ENCODE measurements around the gene GOLM1.

Gene GOLM1

DNA sequence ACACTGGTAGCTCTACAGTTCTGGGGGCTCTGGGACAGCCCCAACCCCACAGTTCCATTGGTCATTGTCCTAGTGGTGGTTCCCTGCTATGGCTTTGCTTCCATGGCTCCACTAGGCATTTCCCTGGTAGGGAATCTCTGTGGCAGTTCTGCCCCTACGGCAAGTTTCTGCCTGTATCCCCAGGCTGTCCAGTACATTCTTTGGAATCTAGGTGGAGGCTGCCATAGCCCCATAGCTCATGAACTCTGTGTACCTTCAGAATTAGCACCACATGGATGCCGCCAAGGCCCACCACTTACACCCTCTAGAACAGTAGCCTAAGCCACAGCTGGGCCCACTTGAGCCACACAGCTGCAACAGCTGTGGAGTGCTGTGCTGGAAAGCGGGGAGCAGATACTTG, 3.3 kb upstream of the GOLM1 start:
- H3K27me3 ChIP-seq (ENCODE audit: insufficient read depth, insufficient read length) = peaks cover 11% of the 10 kb centered on the region

GRCh38 chr9:86099701-86100364, 475 bp upstream of the GOLM1 start:
- peaks cover 2% of the 10 kb centered on the region for H3K4me1 ChIP-seq (ENCODE audit: insufficient read depth, insufficient read length)
- H3K9me3 ChIP-seq (ENCODE audit: insufficient read depth, low read length) = no peaks in the 10 kb centered on the region
- H3K4me3 ChIP-seq (ENCODE audit: insufficient read length, low read depth) = peak overlapping the region; percentile 79
- H3K9ac ChIP-seq (ENCODE audit: insufficient read length, low read depth) = peak overlapping the region; percentile 87
- no peak for DNase-seq (ENCODE audit: low read depth, low spot score)
- TF ChIP-seq YY1 (IDR thresholded peaks at IDR 0.05; ENCODE audit: insufficient read depth, insufficient read length) = no peak
- no peak for TF ChIP-seq ZNF274 (IDR thresholded peaks at IDR 0.05; ENCODE audit: low read depth, low read length)
- no peak for TF ChIP-seq SUZ12 (IDR thresholded peaks at IDR 0.05; ENCODE audit: extremely low read depth, insufficient read depth, insufficient read length)
- H3K27me3 ChIP-seq (ENCODE audit: insufficient read depth, insufficient read length) = peaks cover 11% of the 10 kb centered on the region
- H3K36me3 ChIP-seq (ENCODE audit: insufficient read depth, insufficient read length, low read length) = peaks cover 3% of the 10 kb centered on the region

More for the DNA sequence above, 3.3 kb upstream of the GOLM1 start:
- TF ChIP-seq YY1 (IDR thresholded peaks at IDR 0.05; ENCODE audit: insufficient read depth, insufficient read length) (no peak), SUZ12 (IDR thresholded peaks at IDR 0.05; ENCODE audit: extremely low read depth, insufficient read depth, insufficient read length) (no peak), ZNF274 (IDR thresholded peaks at IDR 0.05; ENCODE audit: low read depth, low read length) (no peak)
- DNase-seq (ENCODE audit: low read depth, low spot score) = no peak
- H3K36me3 ChIP-seq (ENCODE audit: insufficient read depth, insufficient read length, low read length) = peaks cover under 1% of the 10 kb centered on the region
- no peak overlapping the region for H3K4me3 ChIP-seq (ENCODE audit: insufficient read length, low read depth)
- H3K9me3 ChIP-seq (ENCODE audit: insufficient read depth, low read length) = no peaks in the 10 kb centered on the region
- no peak overlapping the region for H3K9ac ChIP-seq (ENCODE audit: insufficient read length, low read depth)
- no peaks in the 10 kb centered on the region for H3K4me1 ChIP-seq (ENCODE audit: insufficient read depth, insufficient read length)

GRCh38 chr9:86097510-86098224, 1.7 kb downstream of the GOLM1 start:
- peak overlapping the region; percentile 24 for H3K4me3 ChIP-seq (ENCODE audit: insufficient read length, low read depth)
- no peak for DNase-seq (ENCODE audit: low read depth, low spot score)

DNA sequence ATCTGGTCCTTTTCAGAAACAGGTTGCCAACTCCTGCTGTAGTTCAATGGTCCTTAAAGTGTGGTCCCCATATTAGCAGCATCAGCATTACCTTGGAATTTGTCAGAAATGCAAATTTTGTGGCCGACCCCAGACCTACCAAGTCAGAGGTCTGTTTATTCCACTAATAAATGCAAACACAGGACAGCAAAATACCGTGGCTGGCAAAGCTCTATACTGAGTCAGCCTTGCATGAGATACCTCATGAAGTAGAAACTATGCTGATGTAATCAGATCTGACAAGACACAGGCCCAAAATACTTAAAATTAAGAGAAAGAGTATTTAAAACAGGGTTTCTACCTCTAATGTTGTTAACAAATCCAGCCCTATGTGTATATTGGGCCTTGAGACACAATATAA, 3.0 kb downstream of the GOLM1 start:
- peaks cover 9% of the 10 kb centered on the region for H3K27me3 ChIP-seq (ENCODE audit: insufficient read depth, insufficient read length)
- no peak overlapping the region for H3K4me3 ChIP-seq (ENCODE audit: insufficient read length, low read depth)
- no peaks in the 10 kb centered on the region for H3K9me3 ChIP-seq (ENCODE audit: insufficient read depth, low read length)
- peaks cover 9% of the 10 kb centered on the region for H3K36me3 ChIP-seq (ENCODE audit: insufficient read depth, insufficient read length, low read length)
- TF ChIP-seq YY1 (IDR thresholded peaks at IDR 0.05; ENCODE audit: insufficient read depth, insufficient read length) (no peak), SUZ12 (IDR thresholded peaks at IDR 0.05; ENCODE audit: extremely low read depth, insufficient read depth, insufficient read length) (no peak), ZNF274 (IDR thresholded peaks at IDR 0.05; ENCODE audit: low read depth, low read length) (no peak)
- DNase-seq (ENCODE audit: low read depth, low spot score) = no peak
- no peak overlapping the region for H3K9ac ChIP-seq (ENCODE audit: insufficient read length, low read depth)
- peaks cover 6% of the 10 kb centered on the region for H3K4me1 ChIP-seq (ENCODE audit: insufficient read depth, insufficient read length)

More at GRCh38 chr9:86097510-86098224, 1.7 kb downstream of the GOLM1 start:
- TF ChIP-seq ZNF274 (IDR thresholded peaks at IDR 0.05; ENCODE audit: low read depth, low read length) = no peak
- no peak for TF ChIP-seq YY1 (IDR thresholded peaks at IDR 0.05; ENCODE audit: insufficient read depth, insufficient read length)
- TF ChIP-seq SUZ12 (IDR thresholded peaks at IDR 0.05; ENCODE audit: extremely low read depth, insufficient read depth, insufficient read length) = no peak
- peaks cover 11% of the 10 kb centered on the region for H3K27me3 ChIP-seq (ENCODE audit: insufficient read depth, insufficient read length)
- no peaks in the 10 kb centered on the region for H3K9me3 ChIP-seq (ENCODE audit: insufficient read depth, low read length)
- H3K36me3 ChIP-seq (ENCODE audit: insufficient read depth, insufficient read length, low read length) = peaks cover 3% of the 10 kb centered on the region
- H3K4me1 ChIP-seq (ENCODE audit: insufficient read depth, insufficient read length) = peaks cover 6% of the 10 kb centered on the region
- H3K9ac ChIP-seq (ENCODE audit: insufficient read length, low read depth) = peak overlapping the region; percentile 13

DNA sequence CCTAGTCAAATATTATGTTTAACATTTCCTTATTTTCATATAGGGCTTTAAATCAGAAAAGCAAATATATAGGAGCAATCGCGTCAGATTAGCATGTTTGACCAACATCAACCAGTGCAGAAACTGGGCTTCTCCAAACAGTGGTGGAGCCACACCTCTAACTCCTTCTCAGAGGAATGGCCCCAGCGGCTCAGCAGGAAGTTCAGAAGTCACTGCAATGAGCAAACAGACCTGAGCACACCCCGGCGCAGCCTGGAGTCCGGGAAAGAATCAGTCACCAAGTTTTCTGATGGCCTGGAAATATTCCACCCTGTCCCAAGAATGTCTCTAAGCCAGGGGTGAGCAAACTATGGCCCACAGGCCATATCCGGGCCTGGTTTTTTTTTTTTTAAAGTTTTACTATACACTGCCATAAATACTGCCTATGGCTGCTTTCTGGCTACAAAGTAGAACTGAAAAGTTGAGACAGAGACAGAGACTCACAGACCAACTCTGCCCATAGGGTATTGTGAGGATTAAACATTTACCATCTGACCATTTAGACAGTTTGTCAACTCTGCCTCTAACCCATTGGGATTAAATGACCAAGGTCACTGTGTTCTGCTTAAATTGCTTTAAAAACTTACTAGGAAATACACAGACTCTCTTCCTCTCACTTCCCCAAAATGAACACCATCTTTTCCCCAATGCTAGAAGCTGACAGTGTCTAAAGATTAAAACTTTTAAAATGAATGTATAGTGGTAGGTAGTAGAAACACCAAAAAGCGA, 5.4 kb downstream of the GOLM1 start:
- H3K4me3 ChIP-seq (ENCODE audit: insufficient read length, low read depth) = no peak overlapping the region
- TF ChIP-seq SUZ12 (IDR thresholded peaks at IDR 0.05; ENCODE audit: extremely low read depth, insufficient read depth, insufficient read length) (no peak), ZNF274 (IDR thresholded peaks at IDR 0.05; ENCODE audit: low read depth, low read length) (no peak), YY1 (IDR thresholded peaks at IDR 0.05; ENCODE audit: insufficient read depth, insufficient read length) (no peak)
- H3K36me3 ChIP-seq (ENCODE audit: insufficient read depth, insufficient read length, low read length) = peaks cover 24% of the 10 kb centered on the region
- H3K4me1 ChIP-seq (ENCODE audit: insufficient read depth, insufficient read length) = peaks cover 6% of the 10 kb centered on the region
- peaks cover 8% of the 10 kb centered on the region; the same call in 1 of the 2 replicates for H3K9me3 ChIP-seq (ENCODE audit: insufficient read depth, low read length)
- no peaks in the 10 kb centered on the region for H3K27me3 ChIP-seq (ENCODE audit: insufficient read depth, insufficient read length)
- DNase-seq (ENCODE audit: low read depth, low spot score) = no peak
- H3K9ac ChIP-seq (ENCODE audit: insufficient read length, low read depth) = no peak overlapping the region

DNA sequence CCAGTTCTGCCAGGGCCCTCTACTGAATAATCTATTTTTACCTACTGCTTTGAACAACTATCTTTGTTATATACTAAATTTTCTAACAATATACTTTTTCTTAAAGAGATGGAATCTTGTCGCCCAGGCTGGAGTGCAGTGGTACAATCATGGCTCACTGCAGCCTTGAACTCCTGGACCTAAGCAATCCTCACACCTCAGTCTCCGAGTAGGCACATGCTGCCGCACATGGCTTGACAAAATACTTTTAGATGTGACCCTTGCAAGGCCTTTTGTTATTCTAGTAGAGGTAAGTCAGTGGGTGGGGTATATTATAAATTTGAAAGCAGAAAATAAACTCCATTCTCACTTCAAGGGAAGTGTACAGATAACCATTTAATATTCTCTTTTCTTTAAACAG, 7.9 kb downstream of the GOLM1 start:
- no peak for DNase-seq (ENCODE audit: low read depth, low spot score)
- TF ChIP-seq ZNF274 (IDR thresholded peaks at IDR 0.05; ENCODE audit: low read depth, low read length) = no peak
- peaks cover 20% of the 10 kb centered on the region for H3K36me3 ChIP-seq (ENCODE audit: insufficient read depth, insufficient read length, low read length)
- no peak overlapping the region for H3K4me3 ChIP-seq (ENCODE audit: insufficient read length, low read depth)
- no peak overlapping the region for H3K9ac ChIP-seq (ENCODE audit: insufficient read length, low read depth)
- H3K4me1 ChIP-seq (ENCODE audit: insufficient read depth, insufficient read length) = peaks cover 4% of the 10 kb centered on the region
- no peaks in the 10 kb centered on the region for H3K27me3 ChIP-seq (ENCODE audit: insufficient read depth, insufficient read length)
- peaks cover 8% of the 10 kb centered on the region; the same call in 1 of the 2 replicates for H3K9me3 ChIP-seq (ENCODE audit: insufficient read depth, low read length)

DNA sequence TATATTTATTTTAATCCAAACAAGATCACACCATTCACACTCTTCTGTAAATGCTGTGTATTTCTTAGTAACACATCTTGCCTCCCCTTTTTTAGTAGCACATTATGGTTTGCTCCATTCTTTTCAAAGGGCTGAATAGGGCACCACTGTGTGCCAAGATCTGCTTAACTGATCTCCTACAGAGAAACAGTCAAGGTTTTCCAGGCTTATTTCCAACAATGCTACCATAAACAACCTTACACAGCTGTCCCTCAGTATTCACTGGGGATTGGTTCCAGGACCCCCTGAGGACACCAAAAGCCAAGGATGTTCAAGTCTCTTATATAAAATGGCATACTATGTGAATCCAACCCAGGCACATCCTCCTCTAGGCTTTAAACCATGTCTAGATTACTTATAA, 16.5 kb downstream of the GOLM1 start:
- Histone ChIP-seq H3K4me1 (ENCODE audit: insufficient read depth, insufficient read length) (peaks cover 4% of the 10 kb centered on the region), H3K27me3 (ENCODE audit: insufficient read depth, insufficient read length) (no peaks in the 10 kb centered on the region), H3K9ac (ENCODE audit: insufficient read length, low read depth) (no peak overlapping the region), H3K36me3 (ENCODE audit: insufficient read depth, insufficient read length, low read length) (peaks cover 16% of the 10 kb centered on the region), H3K4me3 (ENCODE audit: insufficient read length, low read depth) (no peak overlapping the region), H3K9me3 (ENCODE audit: insufficient read depth, low read length) (no peaks in the 10 kb centered on the region)
- no peak for DNase-seq (ENCODE audit: low read depth, low spot score)
- TF ChIP-seq SUZ12 (IDR thresholded peaks at IDR 0.05; ENCODE audit: extremely low read depth, insufficient read depth, insufficient read length) (no peak), YY1 (IDR thresholded peaks at IDR 0.05; ENCODE audit: insufficient read depth, insufficient read length) (no peak), ZNF274 (IDR thresholded peaks at IDR 0.05; ENCODE audit: low read depth, low read length) (no peak)
